PC-3 (cell line): ENCODE measurements around the gene TSTD2.

Experiments
- EZH2 ChIP-seq: fragments of 300-600 bp; sonication (generic); IDR thresholded peaks from one replicate; pipeline ENCODE4 v1.6.1; 2017; ENCODE audit warnings: antibody characterized with exemption, mild to moderate bottlenecking, low read length; ENCODE audit not compliant: unreplicated experiment
- TF ChIP-seq, protein P1 (sequence below): fragments of 300-600 bp; sonication (generic); conservative IDR thresholded peaks from 2 replicates; pipeline ENCODE4 v1.5.1; 2017; ENCODE audit warnings: antibody characterized with exemption, low read depth, mild to moderate bottlenecking, low read length

DNA sequence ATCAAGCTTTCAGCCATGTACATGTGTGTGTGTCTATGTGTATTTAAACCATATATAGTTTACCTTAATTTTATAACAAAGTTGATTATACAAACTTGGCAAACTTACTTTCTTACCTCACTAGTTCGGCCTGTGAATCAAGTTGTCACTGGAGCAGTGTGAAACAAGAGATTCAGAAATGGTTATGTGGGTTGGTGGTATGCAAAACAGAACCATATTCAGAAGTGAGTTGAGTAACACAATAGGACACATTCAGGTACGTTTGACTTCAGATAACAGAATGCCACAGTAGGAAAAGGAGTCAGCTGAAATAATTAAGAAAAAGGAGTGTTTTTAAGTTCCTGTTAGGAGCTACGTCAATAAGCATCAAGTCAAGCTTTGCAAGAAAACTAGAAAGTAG is 42.5 kb upstream of the TSTD2 start:
- TF ChIP-seq, protein P1, sequence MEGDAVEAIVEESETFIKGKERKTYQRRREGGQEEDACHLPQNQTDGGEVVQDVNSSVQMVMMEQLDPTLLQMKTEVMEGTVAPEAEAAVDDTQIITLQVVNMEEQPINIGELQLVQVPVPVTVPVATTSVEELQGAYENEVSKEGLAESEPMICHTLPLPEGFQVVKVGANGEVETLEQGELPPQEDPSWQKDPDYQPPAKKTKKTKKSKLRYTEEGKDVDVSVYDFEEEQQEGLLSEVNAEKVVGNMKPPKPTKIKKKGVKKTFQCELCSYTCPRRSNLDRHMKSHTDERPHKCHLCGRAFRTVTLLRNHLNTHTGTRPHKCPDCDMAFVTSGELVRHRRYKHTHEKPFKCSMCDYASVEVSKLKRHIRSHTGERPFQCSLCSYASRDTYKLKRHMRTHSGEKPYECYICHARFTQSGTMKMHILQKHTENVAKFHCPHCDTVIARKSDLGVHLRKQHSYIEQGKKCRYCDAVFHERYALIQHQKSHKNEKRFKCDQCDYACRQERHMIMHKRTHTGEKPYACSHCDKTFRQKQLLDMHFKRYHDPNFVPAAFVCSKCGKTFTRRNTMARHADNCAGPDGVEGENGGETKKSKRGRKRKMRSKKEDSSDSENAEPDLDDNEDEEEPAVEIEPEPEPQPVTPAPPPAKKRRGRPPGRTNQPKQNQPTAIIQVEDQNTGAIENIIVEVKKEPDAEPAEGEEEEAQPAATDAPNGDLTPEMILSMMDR, result no peak
- TF ChIP-seq EZH2, result no peak
